ENCODE measurements around the gene GPR155.
"Not testable (repeated sequence)": the region's sequence is repeated elsewhere in the genome, so short reads cannot be mapped to it uniquely, and the experiment has no call there.

The GPR155 gene

DNA sequence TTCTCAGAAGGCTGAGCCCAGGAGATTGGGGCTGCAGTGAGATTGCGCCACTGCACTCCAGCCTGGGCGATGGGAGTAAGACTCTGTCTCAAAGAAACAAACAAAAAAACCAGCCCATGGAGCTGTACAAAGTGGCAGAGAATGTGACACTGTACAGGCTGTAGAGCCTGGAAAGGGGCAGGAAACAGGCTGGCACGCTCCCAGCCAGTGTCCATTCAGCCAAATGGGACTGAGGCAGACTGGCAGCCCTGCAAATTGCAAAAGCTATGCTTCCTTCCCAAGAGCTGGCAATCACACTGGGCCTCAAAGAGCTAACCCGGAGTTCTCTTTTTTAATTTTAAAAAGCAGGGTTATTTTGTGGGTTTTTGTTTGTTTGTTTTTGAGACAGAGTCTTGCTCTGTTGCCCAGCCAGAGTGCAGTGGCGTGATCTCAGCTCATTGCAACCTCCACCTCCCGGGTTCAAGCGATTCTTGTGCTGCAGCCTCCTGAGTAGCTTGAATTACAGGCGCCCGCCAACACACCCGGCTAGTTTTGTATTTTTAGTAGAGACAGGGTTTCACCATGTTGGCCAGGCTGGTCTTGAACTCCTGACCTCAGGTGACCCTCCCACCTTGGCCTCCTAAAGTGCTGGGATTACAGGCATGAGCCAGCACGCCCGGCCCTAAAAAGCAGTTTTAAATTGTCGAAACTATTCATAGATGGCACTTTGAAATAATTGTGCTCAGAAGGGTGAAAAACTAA lies 48.5 kb downstream of the GPR155 start:
- no peak for DNase-seq (ENCODE audit: low read depth, low spot score)

DNA sequence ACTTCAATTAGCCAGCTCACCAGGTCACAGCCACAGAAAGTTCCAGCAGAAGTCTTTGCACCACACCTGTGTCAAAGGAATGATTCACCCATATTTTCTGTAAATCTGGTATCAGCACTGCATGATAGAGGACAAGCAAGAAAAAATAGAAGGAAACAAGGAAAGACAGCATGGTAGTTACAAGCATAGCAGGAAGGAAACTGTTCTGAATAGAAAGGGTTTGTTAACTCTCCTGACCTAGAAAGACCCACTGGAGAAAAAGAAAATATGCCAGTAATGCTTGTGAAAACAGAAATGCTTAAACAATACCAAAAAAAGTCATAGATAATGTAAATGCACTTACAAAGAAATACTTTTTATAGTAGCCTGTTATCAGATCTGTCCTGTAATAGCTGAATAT lies 50.5 kb downstream of the GPR155 start:
- DNase-seq (ENCODE audit: low read depth, low spot score), result no peak

DNA sequence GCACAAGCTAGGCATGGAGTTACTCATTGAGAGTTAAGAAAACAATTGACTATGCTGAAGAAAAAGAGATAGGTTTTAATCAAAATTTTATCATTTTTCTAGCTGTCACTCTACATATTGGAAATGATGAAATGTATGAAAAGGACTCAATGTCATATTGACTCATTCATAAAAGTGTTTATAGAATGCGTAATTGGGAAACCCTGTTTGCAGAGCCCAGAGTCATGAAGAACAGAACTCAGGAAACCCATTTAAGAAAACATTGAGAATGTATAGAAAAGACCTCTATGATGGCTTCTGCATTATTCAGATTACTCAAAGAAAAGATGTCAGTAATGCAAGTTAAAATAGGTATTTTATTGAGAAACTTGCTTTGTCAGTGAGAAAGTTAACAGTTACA lies 54.9 kb downstream of the GPR155 start:
- DNase-seq (ENCODE audit: low read depth, low spot score), result no peak

DNA sequence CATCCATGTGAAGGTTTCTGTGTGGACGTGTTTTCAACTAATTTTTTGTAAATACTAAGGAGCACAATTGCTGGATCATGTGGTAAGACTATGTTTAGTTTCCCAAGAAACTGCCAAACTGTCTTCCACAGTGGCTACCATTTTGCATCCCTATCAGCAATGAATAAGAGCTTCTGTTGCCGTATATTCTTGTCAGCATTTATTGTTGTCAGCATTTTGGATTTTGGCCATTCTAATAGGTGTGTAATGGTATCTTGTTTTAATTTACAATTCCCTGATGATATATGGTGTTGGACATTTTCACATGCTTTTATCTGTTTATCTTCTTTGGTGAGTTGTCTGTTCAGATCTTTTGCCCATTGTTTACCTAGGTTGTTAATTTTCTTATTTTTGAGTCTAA lies 56.8 kb downstream of the GPR155 start:
- no peak for DNase-seq (ENCODE audit: low read depth, low spot score)

DNA sequence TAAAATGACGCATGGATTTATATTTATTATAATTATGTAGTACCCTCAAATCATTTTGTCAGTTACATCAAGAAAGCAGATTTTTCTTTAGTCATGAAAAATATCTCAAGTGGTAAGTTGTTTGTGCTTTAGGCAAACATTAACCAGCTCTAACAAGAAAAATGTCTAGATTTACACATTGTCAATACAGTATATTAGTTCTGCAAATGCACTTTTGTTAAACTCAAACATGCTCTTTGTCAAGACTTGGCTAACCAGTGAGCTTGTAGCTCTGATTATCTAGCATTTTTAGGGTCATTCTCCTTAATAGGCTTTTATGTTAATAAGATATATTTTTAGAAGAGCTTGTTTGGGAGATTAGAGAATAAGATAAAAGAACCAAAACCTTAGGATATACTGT lies 58.6 kb downstream of the GPR155 start:
- DNase-seq (ENCODE audit: low read depth, low spot score), result no peak

DNA sequence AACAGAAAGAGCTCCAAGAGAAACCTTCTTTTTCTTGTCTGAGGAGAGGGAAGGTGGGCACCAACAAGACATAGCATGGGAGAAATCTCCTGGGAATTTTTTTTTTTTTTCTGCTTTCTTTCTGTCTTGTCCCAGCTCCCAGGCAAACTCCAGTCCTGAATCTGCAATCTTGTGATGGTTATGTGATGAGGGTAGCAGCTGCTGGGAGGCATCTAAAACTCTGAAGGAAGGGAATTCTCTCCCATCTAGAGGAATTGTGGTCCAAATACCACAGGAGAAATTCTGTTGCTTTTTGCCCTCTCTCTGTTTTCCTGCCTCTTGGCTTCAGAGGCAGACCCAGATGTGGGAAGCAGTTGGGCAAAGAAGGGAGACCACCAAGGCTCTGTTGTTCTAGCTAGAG lies 74.6 kb downstream of the GPR155 start:
- DNase-seq (ENCODE audit: low read depth, low spot score), result no peak

DNA sequence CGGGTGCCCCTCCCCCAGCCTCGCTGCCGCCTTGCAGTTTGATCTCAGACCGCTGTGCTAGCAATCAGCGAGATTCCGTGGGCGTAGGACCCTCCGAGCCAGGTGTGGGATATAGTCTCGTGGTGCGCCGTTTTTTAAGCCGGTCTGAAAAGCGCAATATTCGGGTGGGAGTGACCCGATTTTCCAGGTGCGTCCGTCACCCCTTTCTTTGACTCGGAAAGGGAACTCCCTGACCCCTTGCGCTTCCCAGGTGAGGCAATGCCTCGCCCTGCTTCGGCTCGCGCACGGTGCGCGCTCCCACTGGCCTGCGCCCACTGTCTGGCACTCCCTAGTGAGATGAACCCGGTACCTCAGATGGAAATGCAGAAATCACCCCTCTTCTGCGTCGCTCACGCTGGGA lies 76.8 kb downstream of the GPR155 start:
- DNase-seq (ENCODE audit: low read depth, low spot score), result not testable (repeated sequence)

DNA sequence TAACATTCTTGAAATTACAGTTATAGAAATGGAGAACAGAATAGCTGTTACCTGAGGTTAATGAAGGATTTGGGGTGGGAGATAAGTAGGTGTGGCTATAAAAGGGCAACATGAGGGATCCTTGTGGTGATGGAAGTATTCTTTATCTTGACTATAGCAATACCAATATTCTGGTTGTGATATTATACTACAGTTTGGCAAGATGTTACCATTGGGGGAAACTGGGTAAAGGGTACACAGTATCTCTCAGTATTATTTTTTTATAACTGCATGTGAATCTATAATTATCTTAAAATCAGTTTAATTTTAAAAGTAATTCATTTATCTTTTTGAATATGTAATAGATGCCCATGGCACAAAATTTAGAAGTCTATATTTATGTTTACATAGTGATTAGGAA lies 83.2 kb downstream of the GPR155 start:
- no peak for DNase-seq (ENCODE audit: low read depth, low spot score)

DNA sequence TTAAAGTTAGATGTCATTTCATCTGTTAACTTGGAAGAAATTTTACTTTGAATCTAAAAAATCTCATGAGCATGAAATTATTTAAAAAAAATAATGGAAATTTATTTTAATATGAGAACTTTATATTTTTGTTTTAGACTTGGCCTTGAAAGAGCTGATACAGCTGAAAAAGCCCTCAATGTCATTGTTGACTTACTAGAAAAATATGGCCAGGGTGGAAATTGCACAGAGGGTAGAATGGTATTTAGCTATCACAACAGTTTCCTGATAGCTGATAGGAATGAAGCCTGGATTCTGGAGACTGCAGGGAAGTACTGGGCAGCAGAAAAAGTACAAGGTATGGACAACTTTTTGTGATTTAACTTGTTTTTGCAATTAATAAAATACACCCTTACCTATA lies 86.0 kb downstream of the GPR155 start:
- DNase-seq (ENCODE audit: low read depth, low spot score), result no peak

DNA sequence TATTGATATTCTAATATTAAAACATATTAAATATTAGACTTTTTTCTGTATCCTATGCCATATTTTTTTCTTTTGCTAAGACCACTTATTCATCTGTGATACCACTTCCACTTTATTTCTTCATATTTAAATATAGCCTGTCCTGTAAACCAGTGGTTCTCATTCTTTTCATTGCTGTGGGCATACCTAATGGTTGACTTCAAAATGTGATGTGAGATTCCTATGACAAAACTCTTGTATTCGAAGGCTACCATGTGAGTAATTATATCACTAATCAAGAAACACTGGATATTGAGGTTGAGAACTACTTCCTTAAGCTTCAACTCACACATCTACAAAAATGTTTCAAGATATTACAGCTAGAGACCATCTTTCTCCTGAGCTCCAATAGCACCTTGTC lies 87.7 kb downstream of the GPR155 start:
- DNase-seq (ENCODE audit: low read depth, low spot score), result no peak

DNA sequence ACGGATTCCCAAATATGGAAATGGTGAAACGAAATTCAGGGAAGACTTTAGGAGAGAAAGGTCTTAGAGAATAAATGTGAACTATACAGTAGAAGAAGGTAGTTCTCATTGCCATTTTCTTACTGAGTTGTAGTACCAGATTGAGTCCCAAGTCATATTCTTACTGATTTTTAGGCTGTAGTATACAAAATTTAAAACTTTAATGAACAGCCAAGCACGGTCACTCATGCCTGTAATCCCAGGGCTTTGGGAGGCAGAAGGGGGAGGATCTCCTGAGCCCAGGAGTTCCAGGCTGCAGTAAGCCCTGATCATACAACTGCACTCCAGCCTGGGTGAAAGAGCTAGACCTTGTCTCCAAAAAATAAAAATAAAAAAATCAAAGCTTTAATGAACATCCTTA lies 89.1 kb downstream of the GPR155 start:
- no peak for DNase-seq (ENCODE audit: low read depth, low spot score)

DNA sequence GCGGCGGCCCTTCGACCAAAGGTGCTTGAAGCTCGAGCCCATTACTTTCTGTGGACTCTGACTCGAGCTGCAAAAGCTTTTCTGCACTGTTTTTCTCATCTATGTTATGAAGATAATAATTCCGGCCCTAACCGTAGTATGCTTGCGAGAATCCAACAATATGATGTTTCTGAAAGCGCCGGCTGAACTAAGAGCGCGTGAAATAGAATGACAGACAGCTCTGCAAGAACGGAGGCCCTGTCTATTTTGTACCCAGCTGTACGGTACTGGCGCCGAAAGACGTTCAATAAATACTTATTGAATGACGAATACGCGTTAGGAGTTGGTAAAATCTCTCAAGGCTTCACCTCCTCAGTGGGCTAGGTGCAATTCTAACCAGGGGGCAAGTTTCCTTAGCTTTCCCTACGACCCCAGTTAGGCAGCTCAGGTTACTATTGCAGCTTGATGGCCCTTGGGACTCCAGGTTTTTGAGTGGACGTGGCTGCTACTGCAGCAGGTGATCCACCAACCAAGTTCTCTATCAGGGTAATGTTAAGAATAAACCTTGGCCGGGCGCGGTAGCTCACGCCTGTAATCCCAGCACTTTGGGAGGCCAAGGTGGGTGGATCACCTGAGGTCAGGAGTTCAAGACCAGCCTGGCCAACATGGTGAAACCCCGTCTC lies 90.7 kb downstream of the GPR155 start:
- no peak for DNase-seq (ENCODE audit: low read depth, low spot score)

DNA sequence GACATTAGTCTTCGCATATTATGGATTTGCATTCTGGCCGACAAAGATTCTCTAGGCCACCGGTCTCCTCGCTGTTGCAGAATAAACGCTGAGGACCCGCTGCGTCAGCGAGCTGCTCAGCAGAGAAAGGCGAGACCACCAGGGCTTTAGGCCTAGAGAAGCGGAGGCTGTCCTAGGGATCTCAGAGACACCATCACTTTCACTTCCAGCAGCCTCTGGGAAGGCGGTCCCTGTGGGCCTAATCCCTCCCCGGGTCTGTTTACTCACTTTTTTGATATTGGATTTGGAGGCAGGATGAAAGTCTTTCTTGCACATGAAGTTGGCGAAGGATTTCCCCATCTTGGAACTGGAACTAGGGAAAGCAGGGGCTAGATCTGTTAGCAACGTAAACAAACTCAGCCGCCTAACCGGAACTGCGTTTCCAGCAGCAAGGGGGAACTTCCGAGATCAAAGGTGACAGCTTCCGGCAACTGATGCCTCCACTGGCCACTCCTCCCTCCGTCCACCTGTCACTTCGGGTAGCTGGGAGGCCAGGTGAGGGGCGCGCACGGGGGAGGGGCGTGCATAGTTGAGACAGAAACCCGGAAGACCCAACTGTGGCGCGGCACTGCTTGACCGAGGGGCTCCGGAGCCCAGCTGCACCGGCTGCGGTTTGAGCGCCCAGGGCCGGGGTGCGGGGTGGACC lies 91.4 kb downstream of the GPR155 start, which contains the start of gene SCRN3:
TSS of gene SCRN3 (plus strand) at position 447 of the 685 bp plus-strand sequence. CDS start 2,554 bp downstream, outside the sequence.
- DNase-seq (ENCODE audit: low read depth, low spot score), result peak; percentile 65

DNA sequence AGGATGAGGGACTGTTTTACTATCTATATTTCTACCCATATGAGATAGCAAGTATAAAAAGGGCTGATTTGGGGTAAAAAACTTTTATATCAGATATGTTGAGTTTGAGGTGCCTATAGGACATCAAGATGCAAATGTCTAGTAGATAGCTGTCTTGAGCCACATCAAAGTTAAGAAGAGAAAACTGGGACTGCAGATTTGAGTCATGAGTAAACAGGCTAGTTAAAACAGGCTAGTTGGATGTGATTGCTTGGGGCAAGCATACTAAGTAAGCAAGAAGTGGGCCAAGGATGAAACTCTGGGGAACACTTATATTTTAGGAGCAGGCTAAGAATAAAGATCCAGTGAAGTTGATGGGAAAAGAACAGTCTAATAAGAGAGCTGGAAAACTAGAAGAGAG lies 94.1 kb downstream of the GPR155 start:
- DNase-seq (ENCODE audit: low read depth, low spot score), result no peak

DNA sequence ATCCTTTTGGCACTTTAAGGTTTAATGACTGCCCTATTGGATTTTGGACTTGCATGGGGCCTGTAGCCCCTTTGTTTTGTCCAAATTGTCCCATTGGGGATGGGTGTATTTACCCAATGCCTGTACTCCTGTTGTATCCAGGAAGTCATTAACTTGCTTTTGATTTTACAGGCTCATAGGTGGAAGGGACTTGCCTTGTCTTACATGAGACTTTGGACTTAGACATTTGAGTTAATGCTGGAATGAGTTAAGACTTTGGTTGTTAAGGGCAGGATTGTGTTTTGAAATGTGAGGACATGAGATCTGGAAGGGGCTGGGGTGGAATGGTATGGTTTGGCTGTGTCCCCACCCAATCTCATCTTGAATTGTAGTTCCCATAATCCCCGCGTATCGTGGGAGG lies 96.5 kb downstream of the GPR155 start:
- DNase-seq (ENCODE audit: low read depth, low spot score), result not testable (repeated sequence)

DNA sequence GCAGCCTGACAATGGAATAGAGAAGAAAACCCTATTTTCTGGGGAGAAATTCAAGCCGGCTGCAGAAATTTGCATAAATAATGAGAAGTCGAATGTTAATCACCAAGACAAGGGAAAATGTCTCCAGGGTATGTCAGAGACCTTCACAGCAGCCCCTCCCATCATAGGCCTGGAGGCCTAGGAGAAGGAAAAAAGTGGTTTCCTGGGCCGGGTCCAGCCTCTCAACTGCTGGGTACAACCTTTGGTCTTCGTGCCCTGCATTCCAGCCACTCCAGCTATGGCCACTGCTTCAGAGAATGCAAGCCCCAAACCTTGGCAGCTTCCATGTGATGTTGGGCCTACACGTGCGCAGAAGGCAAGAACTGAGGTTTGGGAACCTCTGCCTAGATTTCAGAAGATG lies 97.3 kb downstream of the GPR155 start:
- DNase-seq (ENCODE audit: low read depth, low spot score), result no peak

DNA sequence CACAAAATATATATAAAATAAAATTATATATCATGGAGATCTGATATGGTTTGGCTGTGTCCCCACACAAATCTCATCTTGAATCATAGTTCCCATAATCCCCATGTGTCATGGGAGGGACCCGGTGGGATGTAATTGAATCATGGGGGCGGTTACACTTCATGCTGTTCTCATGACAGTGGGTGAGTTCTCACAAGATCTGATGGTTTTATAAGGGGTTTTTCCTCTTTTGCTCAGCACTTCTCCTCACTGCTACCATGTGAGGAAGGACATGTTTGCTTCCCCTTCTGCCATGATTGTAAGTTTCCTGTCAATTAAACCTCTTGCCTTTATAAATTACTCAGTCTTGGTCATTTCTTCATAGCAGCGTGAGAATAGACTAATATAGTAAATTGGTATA lies 98.1 kb downstream of the GPR155 start:
- not testable (repeated sequence) for DNase-seq (ENCODE audit: low read depth, low spot score)

DNA sequence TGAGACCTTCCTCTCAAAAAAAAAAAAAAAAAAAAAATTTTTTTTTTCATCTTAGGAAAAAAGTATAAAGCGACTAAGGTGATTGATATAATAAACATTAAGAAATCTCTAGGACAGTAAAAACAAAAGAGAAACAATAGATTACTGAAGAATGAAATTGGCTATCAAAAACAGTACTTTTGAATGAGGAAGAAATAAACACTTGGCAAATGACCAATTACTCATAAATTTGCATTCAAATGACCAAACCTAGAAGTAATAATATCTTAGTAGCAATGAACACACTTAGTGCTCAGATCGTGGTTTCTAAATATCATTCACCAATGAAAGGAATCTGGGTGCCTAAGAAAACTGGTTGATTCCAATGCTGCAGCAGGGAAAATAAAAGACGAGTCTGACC lies 101.6 kb downstream of the GPR155 start:
- DNase-seq (ENCODE audit: low read depth, low spot score), result no peak

DNA sequence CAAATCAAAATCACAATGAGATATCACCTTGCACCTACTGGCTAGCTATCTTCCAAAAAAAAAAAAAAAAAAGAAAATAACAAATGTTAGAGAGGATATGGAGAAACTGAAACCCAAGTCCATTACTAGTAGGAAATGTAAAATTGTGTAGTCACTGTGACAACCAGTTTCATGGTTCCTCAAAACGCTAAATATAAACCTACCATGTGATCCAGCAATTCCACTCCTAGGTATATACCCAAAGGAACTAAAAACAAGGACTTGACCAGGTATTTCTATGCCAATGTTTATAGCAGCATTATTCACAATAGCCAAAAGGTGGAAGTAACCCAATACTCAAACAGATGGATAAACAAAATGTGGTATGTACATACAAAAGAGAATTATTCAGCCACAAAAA lies 103.0 kb downstream of the GPR155 start:
- DNase-seq (ENCODE audit: low read depth, low spot score), result no peak
